ENCODE results near the gene CYB5R4.

DNA sequence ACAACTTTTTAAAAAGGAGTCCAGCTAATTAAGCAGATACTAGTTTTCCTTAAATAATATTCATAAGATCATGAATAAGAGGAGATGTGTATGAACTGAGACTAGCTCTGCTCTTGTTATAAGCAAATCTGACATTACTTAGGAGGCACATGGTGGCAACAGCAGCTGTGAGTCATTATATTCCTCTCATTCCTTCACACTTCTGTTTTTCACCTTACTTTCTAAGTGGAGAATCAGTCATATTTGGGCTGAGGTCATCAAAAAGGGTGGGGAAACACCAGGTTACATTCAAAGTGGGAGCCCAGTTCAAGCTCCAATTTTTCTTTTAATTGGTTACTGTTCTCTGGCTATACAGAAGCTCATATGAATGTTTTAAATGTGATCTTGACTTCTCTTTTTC lies 12.3 kb upstream of the CYB5R4 start:
- TF ChIP-seq, protein P1, sequence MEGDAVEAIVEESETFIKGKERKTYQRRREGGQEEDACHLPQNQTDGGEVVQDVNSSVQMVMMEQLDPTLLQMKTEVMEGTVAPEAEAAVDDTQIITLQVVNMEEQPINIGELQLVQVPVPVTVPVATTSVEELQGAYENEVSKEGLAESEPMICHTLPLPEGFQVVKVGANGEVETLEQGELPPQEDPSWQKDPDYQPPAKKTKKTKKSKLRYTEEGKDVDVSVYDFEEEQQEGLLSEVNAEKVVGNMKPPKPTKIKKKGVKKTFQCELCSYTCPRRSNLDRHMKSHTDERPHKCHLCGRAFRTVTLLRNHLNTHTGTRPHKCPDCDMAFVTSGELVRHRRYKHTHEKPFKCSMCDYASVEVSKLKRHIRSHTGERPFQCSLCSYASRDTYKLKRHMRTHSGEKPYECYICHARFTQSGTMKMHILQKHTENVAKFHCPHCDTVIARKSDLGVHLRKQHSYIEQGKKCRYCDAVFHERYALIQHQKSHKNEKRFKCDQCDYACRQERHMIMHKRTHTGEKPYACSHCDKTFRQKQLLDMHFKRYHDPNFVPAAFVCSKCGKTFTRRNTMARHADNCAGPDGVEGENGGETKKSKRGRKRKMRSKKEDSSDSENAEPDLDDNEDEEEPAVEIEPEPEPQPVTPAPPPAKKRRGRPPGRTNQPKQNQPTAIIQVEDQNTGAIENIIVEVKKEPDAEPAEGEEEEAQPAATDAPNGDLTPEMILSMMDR (IDR thresholded peaks at IDR 0.05) = no peak
- no peak for TF ChIP-seq POLR2A (IDR thresholded peaks at IDR 0.05)

Data from Peyer's patch (tissue), 4 donors.